Measurements from ENCODE around the gene THAP4. TPM values are rescaled to one million over a fixed set of nuclear protein-coding genes. Genes with fewer than 3 reads are reported as not detected.

THAP4 gene
- total and polyA plus RNA-seq, 2 of the 13 experiments (the other 11 are each of a cell fraction or from before 2014, with no cell fraction given), result 59.7 to 75.7 TPM

DNA sequence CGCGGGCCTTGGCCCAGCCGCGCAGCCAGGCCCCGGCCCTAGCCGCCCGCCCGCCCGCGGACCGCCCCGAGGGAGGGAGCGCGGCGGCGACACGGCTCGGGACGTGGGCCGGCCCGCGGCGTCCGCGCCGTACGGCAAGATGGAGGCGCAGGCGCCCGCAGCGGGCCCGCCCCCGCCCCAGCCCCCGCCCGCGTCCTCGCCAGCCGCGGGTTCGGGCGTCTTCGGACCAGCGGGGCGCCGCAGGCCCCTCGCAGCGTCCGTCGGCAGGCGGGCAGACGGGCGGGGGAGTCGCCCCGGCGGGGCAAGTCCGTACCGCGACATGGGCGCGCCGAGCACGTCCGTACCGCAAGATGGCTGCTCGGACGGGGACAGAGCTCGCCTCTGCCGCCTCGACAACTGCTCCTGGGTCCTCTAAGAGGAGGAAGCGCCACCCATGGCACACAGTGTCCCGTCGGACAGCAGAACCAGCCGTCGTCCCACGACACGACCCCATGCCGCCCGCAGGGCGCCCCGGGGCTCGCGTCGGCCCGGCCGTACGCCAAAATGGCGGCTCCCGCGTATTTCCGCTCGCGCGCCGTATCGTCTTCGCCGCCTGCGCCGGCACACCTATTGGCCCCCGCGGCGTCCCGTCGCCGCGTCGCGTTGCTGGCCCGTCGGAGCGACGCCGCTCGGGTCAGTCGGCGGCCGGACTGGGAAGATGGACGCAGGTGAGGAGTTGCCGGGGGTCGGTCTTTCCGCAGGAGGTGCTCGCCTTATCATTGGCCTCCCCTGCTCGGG is at the start of gene THAP4, which contains the start of gene ATG4B (continued):
- TF ChIP-seq ZBTB1 (CRISPR knock-in tag; IDR thresholded peaks at IDR 0.05; ENCODE audit: borderline replicate concordance) (no peak), NFIC (IDR thresholded peaks at IDR 0.05; ENCODE audit: low read length) (no peak), ZNF678 (CRISPR knock-in tag; IDR thresholded peaks at IDR 0.05) (no peak), CENPT (CRISPR knock-in tag; IDR thresholded peaks at IDR 0.05; ENCODE audit: low read depth) (no peak; the same call in 1 of the 2 replicates), ATF7 (IDR thresholded peaks at IDR 0.05) (no peak), ATF7 (CRISPR knock-in tag; IDR thresholded peaks at IDR 0.05) (no peak; the same call in 1 of the 2 replicates), BRCA1 (CRISPR knock-in tag; IDR thresholded peaks at IDR 0.05) (no peak), ZNF501 (CRISPR knock-in tag; IDR thresholded peaks at IDR 0.05) (peak; percentile 94), SMC3 (IDR thresholded peaks at IDR 0.05; ENCODE audit: low read length) (no peak), PRMT3 (CRISPR knock-in tag; IDR thresholded peaks at IDR 0.05; ENCODE audit: borderline replicate concordance, low read depth) (no peak), ZUFSP (CRISPR knock-in tag; IDR thresholded peaks at IDR 0.05; ENCODE audit: borderline replicate concordance) (no peak), EP300 (IDR thresholded peaks at IDR 0.05; ENCODE audit: low read depth in 2 of 2, low read length in 2 of 2) (no peak; a peak in 2 of 4 replicates), EP300 (CRISPR knock-in tag; IDR thresholded peaks at IDR 0.05; ENCODE audit: borderline replicate concordance) (0 out of 2 replicates have a peak, but pooled peaks have one; percentile 29), SNAPC5 (CRISPR knock-in tag; IDR thresholded peaks at IDR 0.05; ENCODE audit: borderline replicate concordance) (no peak), ZNF569 (CRISPR knock-in tag; IDR thresholded peaks at IDR 0.05; ENCODE audit: borderline replicate concordance) (no peak), ZNF124 (CRISPR knock-in tag; IDR thresholded peaks at IDR 0.05) (no peak), ZNF746 (CRISPR knock-in tag; IDR thresholded peaks at IDR 0.05) (peak; percentile 83; the same call in 1 of the 2 replicates)
- TF ChIP-seq, protein P1, sequence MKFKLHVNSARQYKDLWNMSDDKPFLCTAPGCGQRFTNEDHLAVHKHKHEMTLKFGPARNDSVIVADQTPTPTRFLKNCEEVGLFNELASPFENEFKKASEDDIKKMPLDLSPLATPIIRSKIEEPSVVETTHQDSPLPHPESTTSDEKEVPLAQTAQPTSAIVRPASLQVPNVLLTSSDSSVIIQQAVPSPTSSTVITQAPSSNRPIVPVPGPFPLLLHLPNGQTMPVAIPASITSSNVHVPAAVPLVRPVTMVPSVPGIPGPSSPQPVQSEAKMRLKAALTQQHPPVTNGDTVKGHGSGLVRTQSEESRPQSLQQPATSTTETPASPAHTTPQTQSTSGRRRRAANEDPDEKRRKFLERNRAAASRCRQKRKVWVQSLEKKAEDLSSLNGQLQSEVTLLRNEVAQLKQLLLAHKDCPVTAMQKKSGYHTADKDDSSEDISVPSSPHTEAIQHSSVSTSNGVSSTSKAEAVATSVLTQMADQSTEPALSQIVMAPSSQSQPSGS (CRISPR knock-in tag; IDR thresholded peaks at IDR 0.05), result peak; percentile 75
- TF ChIP-seq, protein P2, sequence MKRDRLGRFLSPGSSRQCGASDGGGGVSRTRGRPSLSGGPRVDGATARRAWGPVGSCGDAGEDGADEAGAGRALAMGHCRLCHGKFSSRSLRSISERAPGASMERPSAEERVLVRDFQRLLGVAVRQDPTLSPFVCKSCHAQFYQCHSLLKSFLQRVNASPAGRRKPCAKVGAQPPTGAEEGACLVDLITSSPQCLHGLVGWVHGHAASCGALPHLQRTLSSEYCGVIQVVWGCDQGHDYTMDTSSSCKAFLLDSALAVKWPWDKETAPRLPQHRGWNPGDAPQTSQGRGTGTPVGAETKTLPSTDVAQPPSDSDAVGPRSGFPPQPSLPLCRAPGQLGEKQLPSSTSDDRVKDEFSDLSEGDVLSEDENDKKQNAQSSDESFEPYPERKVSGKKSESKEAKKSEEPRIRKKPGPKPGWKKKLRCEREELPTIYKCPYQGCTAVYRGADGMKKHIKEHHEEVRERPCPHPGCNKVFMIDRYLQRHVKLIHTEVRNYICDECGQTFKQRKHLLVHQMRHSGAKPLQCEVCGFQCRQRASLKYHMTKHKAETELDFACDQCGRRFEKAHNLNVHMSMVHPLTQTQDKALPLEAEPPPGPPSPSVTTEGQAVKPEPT (CRISPR knock-in tag; IDR thresholded peaks at IDR 0.05; ENCODE audit: low read depth), result peak; percentile 28; the same call in 1 of the 2 replicates
